Body of pancreas (tissue), 4 donors: ENCODE data around the gene MYH11. TPM values are rescaled to one million over a fixed set of nuclear protein-coding genes. Genes with fewer than 3 reads are reported as not detected.

Experiments
- ATAC-seq: fragments of 150-250 bp; one replicate; pipeline ENCODE4 v1.9.1; 2016
- DNase-seq, 4 donors: peaks; one replicate each; pipeline ENCODE4 v3.0.0-alpha.2; 2019
- H3K27ac ChIP-seq, 4 donors: fragments of 200-600 bp; sonication (generic); 1 replicate in 3 of 4; 2 replicates in 1 of 4; pipeline versions ENCODE4 v1.5.1 to v1.6.1; 2016 to 2019; ENCODE audit warnings: mild to moderate bottlenecking in 1 of 4, mixed read lengths in 1 of 4, moderate library complexity in 1 of 4
- H3K27me3 ChIP-seq, 2 donors: fragments of 200-600 bp; sonication (generic); one replicate each; pipeline ENCODE4 v1.6.0; 2016; ENCODE audit warnings: mild to moderate bottlenecking in 1 of 2
- H3K36me3 ChIP-seq, 2 donors: fragments of 200-600 bp; sonication (generic); replicated peaks in 1 of 2; 2 replicates each; pipeline ENCODE4 v1.5.1; 2016; ENCODE audit warnings: low read depth in 2 of 2; ENCODE audit not compliant: insufficient read depth in 1 of 2
- H3K4me1 ChIP-seq: fragments of 200-600 bp; sonication (generic); one replicate; pipeline ENCODE4 v1.6.0; 2016
- H3K4me3 ChIP-seq, 2 donors: fragments of 200-600 bp; sonication (generic); 1 replicate in 1 of 2; 2 replicates in 1 of 2; pipeline ENCODE4 v1.5.1; 2016 to 2019
- H3K9me3 ChIP-seq, 3 donors: fragments of 200-600 bp; sonication (generic); 1 replicate in 2 of 3; 2 replicates in 1 of 3; pipeline ENCODE4 v1.5.1; 2016
- POLR2A ChIP-seq, 3 donors: fragments of 450-650 bp; IDR thresholded peaks; one replicate each; pipeline ENCODE4 v1.6.1; 2016; ENCODE audit warnings: antibody characterized with exemption in 3 of 3, mild to moderate bottlenecking in 2 of 3
- WGBS, 2 donors: methylation state at CpG; one replicate each; pipeline ENCODE4 v1.1.5; 2017; 5-methylcytosine and 5-hydroxymethylcytosine counted together
- intact Hi-C: fragments of 100-400 bp; cut with DNase I; formaldehyde crosslinking; loops from one replicate; pipeline ENCODE4 v1.15.1; 2023
- total RNA-seq, 2 donors: library from RNA; depleted of rRNA; stranded (reverse); fragments of >200 nt; gene quantifications; one replicate each; pipeline ENCODE4 v1.1.0, GENCODE V29; 2016
- TF ChIP-seq, protein P1 (sequence below), 7 experiments: fragments of 450-650 bp in 4 of 7; fragments of 200-600 bp in 3 of 7; sonication (generic) in 3 of 7; IDR thresholded peaks; one replicate each; pipeline ENCODE4 v1.5.1; 2016 to 2019; ENCODE audit warnings: antibody characterized with exemption in 7 of 7

The MYH11 gene
- total RNA-seq, 2 donors from 2014 or later: 14.2 to 19.7 TPM

DNA sequence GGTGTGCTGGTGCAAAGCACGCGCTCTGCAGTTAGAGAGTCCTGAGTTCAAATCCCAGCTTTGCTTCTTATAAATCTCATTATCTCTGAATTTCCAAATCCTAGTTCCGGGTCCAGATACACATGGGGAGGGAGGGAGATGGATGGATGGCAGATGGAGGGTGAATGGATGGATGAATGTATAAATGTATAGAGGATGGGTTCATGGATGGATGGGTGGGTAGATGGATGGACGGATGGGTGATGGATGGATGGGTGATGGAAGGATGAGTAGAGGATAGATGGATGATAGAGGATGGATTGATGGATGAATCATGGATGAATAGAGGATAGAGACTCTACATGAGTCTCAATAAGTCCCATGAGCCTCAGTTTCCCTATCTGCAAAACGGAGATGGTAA is 89.9 kb downstream of the MYH11 start:
- Histone ChIP-seq H3K27me3 (no peaks in the 10 kb centered on the region), H3K9me3 (no peaks in the 10 kb centered on the region), H3K4me1 (no peaks in the 10 kb centered on the region), H3K4me3 (no peak overlapping the region), H3K27ac (no peak overlapping the region), H3K36me3 (no peaks in the 10 kb centered on the region)
- DNase-seq: no peak
- WGBS, 2 donors: 79 to 85% methylated on average over 5 of the region's 5 CpGs
- no peak for ATAC-seq
- TF ChIP-seq, protein P1, sequence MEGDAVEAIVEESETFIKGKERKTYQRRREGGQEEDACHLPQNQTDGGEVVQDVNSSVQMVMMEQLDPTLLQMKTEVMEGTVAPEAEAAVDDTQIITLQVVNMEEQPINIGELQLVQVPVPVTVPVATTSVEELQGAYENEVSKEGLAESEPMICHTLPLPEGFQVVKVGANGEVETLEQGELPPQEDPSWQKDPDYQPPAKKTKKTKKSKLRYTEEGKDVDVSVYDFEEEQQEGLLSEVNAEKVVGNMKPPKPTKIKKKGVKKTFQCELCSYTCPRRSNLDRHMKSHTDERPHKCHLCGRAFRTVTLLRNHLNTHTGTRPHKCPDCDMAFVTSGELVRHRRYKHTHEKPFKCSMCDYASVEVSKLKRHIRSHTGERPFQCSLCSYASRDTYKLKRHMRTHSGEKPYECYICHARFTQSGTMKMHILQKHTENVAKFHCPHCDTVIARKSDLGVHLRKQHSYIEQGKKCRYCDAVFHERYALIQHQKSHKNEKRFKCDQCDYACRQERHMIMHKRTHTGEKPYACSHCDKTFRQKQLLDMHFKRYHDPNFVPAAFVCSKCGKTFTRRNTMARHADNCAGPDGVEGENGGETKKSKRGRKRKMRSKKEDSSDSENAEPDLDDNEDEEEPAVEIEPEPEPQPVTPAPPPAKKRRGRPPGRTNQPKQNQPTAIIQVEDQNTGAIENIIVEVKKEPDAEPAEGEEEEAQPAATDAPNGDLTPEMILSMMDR (IDR thresholded peaks at IDR 0.05): no peak
- TF ChIP-seq POLR2A (IDR thresholded peaks at IDR 0.05): no peak
- intact Hi-C loops: loop anchor here (10.0 kb wide), 2 partner anchors 358 to 428 kb away; no protein-coding TSS in a partner anchor

DNA sequence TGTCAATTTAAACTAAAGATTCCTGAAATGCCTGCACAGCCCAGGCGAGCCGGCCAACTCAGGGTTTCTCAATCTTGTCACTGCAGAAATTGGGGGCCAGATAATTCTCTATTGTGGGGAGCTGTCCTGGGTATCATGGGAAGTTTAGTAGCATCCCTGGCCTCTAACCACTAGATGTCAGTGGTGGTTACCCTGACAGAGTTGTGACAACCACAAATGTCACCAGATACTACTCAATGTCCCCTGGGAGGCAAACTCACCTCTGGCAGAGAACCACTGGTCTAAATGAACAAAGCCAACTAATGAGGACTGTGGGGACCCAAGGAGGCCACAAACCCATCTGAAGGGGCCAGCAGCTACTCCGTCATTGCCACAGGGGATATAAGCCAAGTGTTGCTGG is 90.9 kb downstream of the MYH11 start:
- Histone ChIP-seq H3K27ac (no peak overlapping the region), H3K36me3 (no peaks in the 10 kb centered on the region), H3K4me3 (no peak overlapping the region), H3K9me3 (no peaks in the 10 kb centered on the region), H3K27me3 (no peaks in the 10 kb centered on the region), H3K4me1 (no peaks in the 10 kb centered on the region)
- intact Hi-C loops: loop anchor here (10.0 kb wide), 2 partner anchors 359 to 429 kb away; no protein-coding TSS in a partner anchor
- 26 to 39% methylated on average over 3 of the region's 3 CpGs for WGBS, 2 donors
- DNase-seq (peak; percentile 22 to 48 (median 30)), ATAC-seq (peak; percentile 71)
- TF ChIP-seq, protein P1 (IDR thresholded peaks at IDR 0.05): peak; percentile 30 to 66 (median 62)
- no peak for TF ChIP-seq POLR2A (IDR thresholded peaks at IDR 0.05)

DNA sequence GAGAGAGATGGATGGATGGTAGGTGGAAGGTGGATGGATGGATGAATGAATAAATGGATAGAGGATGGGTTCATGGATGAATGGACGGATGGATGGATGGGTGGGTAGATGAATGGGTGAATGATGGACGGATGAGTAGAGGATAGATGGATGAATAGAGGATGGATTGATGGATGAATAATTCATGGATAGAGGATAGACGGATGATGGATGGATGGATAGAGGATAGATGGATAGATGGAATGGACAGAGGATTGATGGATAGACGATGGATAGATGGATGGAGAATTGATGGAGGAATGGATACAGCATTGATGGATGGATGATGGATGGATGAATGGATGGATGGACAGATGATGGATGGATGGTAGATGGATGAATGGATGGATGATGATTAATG is 91.7 kb downstream of the MYH11 start:
- no peaks in the 10 kb centered on the region for H3K4me1 ChIP-seq
- ATAC-seq: no peak
- no peaks in the 10 kb centered on the region for H3K36me3 ChIP-seq
- no peak for DNase-seq
- H3K27ac ChIP-seq: no peak overlapping the region
- intact Hi-C loops: loop anchor here (10.0 kb wide), 2 partner anchors 360 to 430 kb away; no protein-coding TSS in a partner anchor
- no peaks in the 10 kb centered on the region for H3K9me3 ChIP-seq
- H3K4me3 ChIP-seq: no peak overlapping the region
- WGBS, 2 donors: 50 to 58% methylated on average over 4 of the region's 4 CpGs
- TF ChIP-seq, protein P1 (IDR thresholded peaks at IDR 0.05): no peak
- TF ChIP-seq POLR2A (IDR thresholded peaks at IDR 0.05): no peak
- H3K27me3 ChIP-seq: no peaks in the 10 kb centered on the region

DNA sequence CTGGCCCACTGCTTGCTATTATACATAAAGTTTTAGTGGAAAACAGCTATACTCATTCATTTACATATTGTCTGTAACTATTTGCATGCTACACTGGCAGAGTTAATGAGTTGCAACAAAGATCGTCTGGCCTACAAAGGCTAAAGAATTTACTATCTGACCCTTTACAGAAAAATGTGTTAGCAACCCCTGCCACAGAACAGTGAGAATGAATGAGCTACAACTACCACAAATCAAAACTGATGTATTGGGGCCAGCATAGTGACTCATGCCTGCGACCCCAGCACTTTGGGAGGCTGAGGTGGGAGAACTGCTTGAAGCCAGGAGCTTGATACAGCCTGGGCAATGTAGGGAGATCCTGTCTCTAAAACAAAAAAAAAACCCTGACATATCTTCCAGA is 92.7 kb downstream of the MYH11 start:
- H3K27me3 ChIP-seq: no peaks in the 10 kb centered on the region
- WGBS, 2 donors: 51 to 65% methylated on average over 2 of the region's 2 CpGs
- H3K4me1 ChIP-seq: no peaks in the 10 kb centered on the region
- no peak overlapping the region for H3K27ac ChIP-seq
- H3K4me3 ChIP-seq: no peak overlapping the region
- ATAC-seq: no peak
- no peak for DNase-seq
- no peak for TF ChIP-seq POLR2A (IDR thresholded peaks at IDR 0.05)
- no peaks in the 10 kb centered on the region for H3K9me3 ChIP-seq
- no peaks in the 10 kb centered on the region for H3K36me3 ChIP-seq
- intact Hi-C loops: loop anchor here (10.0 kb wide), 2 partner anchors 361 to 431 kb away; no protein-coding TSS in a partner anchor

DNA sequence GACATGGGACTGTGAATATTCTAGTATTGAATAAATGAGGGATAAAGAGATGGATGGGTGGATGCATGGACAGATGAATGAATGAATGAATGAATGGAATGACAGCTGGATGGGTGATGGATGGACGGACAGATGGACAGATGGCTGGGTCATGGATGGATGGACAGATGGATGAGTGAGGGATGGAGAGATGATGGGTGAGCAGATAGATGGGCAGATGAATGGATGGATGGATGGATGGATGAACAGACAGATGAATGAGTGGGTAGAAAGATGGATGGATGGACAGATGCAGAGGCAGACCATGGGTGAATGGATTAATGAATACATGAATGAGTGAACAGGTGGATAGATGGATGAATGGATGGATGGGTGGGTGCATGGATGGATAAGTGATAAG is 96.7 kb downstream of the MYH11 start:
- no peak for TF ChIP-seq POLR2A (IDR thresholded peaks at IDR 0.05)
- TF ChIP-seq, protein P1 (IDR thresholded peaks at IDR 0.05): no peak
- Histone ChIP-seq H3K36me3 (no peaks in the 10 kb centered on the region), H3K27ac (no peak overlapping the region), H3K4me1 (no peaks in the 10 kb centered on the region), H3K27me3 (no peaks in the 10 kb centered on the region), H3K4me3 (no peak overlapping the region), H3K9me3 (no peaks in the 10 kb centered on the region)
- ATAC-seq (no peak), DNase-seq (no peak)
- intact Hi-C loops: loop anchor here (10.0 kb wide), 2 partner anchors 365 to 435 kb away; no protein-coding TSS in a partner anchor
- 62 to 83% methylated on average over 1 of the region's 1 CpG for WGBS, 2 donors
